Measurements from ENCODE around the gene AHCYL2.
A peak's percentile ranks its signal among the peaks of the same experiment; 100 is the strongest.

AHCYL2 gene

GRCh38 chr7:129434675-129435318 lies 210.0 kb downstream of the AHCYL2 start:
- no peak for TF ChIP-seq CTCF (IDR thresholded peaks at IDR 0.05; ENCODE audit: insufficient read depth, low read depth, low read length, missing control alignments)
- peak; percentile 5 for DNase-seq (ENCODE audit: low read depth)
- peak overlapping the region; percentile 72 for H3K4me3 ChIP-seq (ENCODE audit: low read depth, low read length)

- no peak for TF ChIP-seq CTCF (IDR thresholded peaks at IDR 0.05; ENCODE audit: insufficient read depth, low read depth, low read length, missing control alignments)
- no peak overlapping the region for H3K4me3 ChIP-seq (ENCODE audit: low read depth, low read length)
- DNase-seq (ENCODE audit: low read depth): no peak
Observed at GRCh38 chr7:129435414-129435829, 210.6 kb downstream of the AHCYL2 start.

- H3K4me3 ChIP-seq (ENCODE audit: low read depth, low read length): no peak overlapping the region
- no peak for DNase-seq (ENCODE audit: low read depth)
Observed at GRCh38 chr7:129436335-129436923, 211.6 kb downstream of the AHCYL2 start.

GRCh38 chr7:129437190-129437589 lies 212.4 kb downstream of the AHCYL2 start:
- H3K4me3 ChIP-seq (ENCODE audit: low read depth, low read length): no peak overlapping the region
- DNase-seq (ENCODE audit: low read depth): no peak
- no peak for TF ChIP-seq CTCF (IDR thresholded peaks at IDR 0.05; ENCODE audit: insufficient read depth, low read depth, low read length, missing control alignments)

More at GRCh38 chr7:129436335-129436923, 211.6 kb downstream of the AHCYL2 start:
- TF ChIP-seq CTCF (IDR thresholded peaks at IDR 0.05; ENCODE audit: insufficient read depth, low read depth, low read length, missing control alignments): no peak

GRCh38 chr7:129438281-129438838 lies 213.5 kb downstream of the AHCYL2 start:
- no peak for DNase-seq (ENCODE audit: low read depth)
- H3K4me3 ChIP-seq (ENCODE audit: low read depth, low read length): no peak overlapping the region
- no peak for TF ChIP-seq CTCF (IDR thresholded peaks at IDR 0.05; ENCODE audit: insufficient read depth, low read depth, low read length, missing control alignments)

- no peak for DNase-seq (ENCODE audit: low read depth)
- H3K4me3 ChIP-seq (ENCODE audit: low read depth, low read length): no peak overlapping the region
- TF ChIP-seq CTCF (IDR thresholded peaks at IDR 0.05; ENCODE audit: insufficient read depth, low read depth, low read length, missing control alignments): no peak
Observed at GRCh38 chr7:129438839-129439651, 214.2 kb downstream of the AHCYL2 start.

Data from GM12865 (cell line).